ENCODE measurements around the gene CD2BP2.

GRCh38 chr16:30357715-30358576 lies 2.8 kb upstream of the CD2BP2 start:
- TF ChIP-seq CTCF (IDR thresholded peaks at IDR 0.05) (no peak), POLR2AphosphoS5 (IDR thresholded peaks at IDR 0.05; ENCODE audit: insufficient read depth in 1 of 2, low read depth in 1 of 2) (no peak), POLR2A (IDR thresholded peaks at IDR 0.05) (no peak)

All from vagina (tissue), 2 donors.